Ascending aorta (tissue), 2 donors: ENCODE data around the gene IQUB. TPM values are rescaled to one million over a fixed set of nuclear protein-coding genes. Genes with fewer than 3 reads are reported as not detected.

Experiments
- DNase-seq, 2 donors: peaks; one replicate each; pipeline ENCODE4 v3.0.0-alpha.2; 2019; ENCODE audit warnings: low spot score in 2 of 2
- H3K27ac ChIP-seq, 2 donors: fragments of 200-600 bp; sonication (generic); one replicate each; pipeline ENCODE4 v1.5.1; 2016 to 2017; ENCODE audit warnings: mild to moderate bottlenecking in 1 of 2
- H3K27me3 ChIP-seq: fragments of 200-600 bp; sonication (generic); one replicate; pipeline ENCODE4 v1.5.1; 2017
- H3K36me3 ChIP-seq, 2 donors: fragments of 200-600 bp; sonication (generic); one replicate each; pipeline ENCODE4 v1.5.1; 2016
- H3K4me1 ChIP-seq, 2 donors: fragments of 200-600 bp; sonication (generic); one replicate each; pipeline ENCODE4 v1.5.1; 2016 to 2017; ENCODE audit warnings: mild to moderate bottlenecking in 1 of 2
- H3K4me3 ChIP-seq, 2 donors: fragments of 200-600 bp; sonication (generic); one replicate each; pipeline ENCODE4 v1.5.1; 2016 to 2017; ENCODE audit warnings: mild to moderate bottlenecking in 1 of 2
- H3K9me3 ChIP-seq, 2 donors: fragments of 200-600 bp; sonication (generic); one replicate each; pipeline ENCODE4 v1.5.1; 2016
- intact Hi-C: fragments of 100-400 bp; cut with DNase I; formaldehyde crosslinking; loops from one replicate; pipeline ENCODE4 v1.15.1; 2023
- total RNA-seq: library from RNA; depleted of rRNA; stranded (reverse); fragments of >200 nt; gene quantifications from one replicate; pipeline ENCODE4 v1.1.0, GENCODE V29; 2016
- TF ChIP-seq, protein P1 (sequence below), 3 experiments: fragments of 200-600 bp in 2 of 3; fragments of 450-650 bp in 1 of 3; sonication (generic) in 2 of 3; IDR thresholded peaks; one replicate each; pipeline ENCODE4 v1.5.1; 2016 to 2019; ENCODE audit warnings: antibody characterized with exemption in 3 of 3, mild to moderate bottlenecking in 1 of 3, moderate library complexity in 1 of 3

The IQUB gene
- total RNA-seq, 1 donor from 2014 or later: not detected

DNA sequence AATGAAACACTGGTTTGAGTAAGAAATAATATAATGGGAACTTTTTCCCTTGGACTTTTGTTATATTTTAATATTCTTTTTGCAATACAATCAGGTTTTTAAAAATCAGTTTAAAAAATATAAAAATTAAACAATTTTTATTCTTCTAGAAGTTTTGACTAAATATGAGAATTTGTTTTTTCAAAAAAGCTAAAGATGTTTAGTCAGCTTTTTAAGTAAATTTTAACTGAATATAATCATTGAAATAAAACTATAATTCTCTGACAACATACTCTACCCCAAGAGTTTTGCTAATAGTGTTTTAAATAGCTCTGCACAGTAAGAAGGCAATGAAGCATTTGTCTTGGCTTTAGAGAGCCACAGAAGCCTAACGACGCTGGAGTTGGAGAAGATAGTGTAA lies 70.5 kb downstream of the IQUB start:
- Histone ChIP-seq H3K4me3 (no peak overlapping the region), H3K36me3 (no peaks in the 10 kb centered on the region), H3K9me3 (no peaks in the 10 kb centered on the region), H3K4me1 (no peaks in the 10 kb centered on the region), H3K27me3 (no peaks in the 10 kb centered on the region), H3K27ac (no peak overlapping the region)
- intact Hi-C loops: no loop called here
- TF ChIP-seq, protein P1, sequence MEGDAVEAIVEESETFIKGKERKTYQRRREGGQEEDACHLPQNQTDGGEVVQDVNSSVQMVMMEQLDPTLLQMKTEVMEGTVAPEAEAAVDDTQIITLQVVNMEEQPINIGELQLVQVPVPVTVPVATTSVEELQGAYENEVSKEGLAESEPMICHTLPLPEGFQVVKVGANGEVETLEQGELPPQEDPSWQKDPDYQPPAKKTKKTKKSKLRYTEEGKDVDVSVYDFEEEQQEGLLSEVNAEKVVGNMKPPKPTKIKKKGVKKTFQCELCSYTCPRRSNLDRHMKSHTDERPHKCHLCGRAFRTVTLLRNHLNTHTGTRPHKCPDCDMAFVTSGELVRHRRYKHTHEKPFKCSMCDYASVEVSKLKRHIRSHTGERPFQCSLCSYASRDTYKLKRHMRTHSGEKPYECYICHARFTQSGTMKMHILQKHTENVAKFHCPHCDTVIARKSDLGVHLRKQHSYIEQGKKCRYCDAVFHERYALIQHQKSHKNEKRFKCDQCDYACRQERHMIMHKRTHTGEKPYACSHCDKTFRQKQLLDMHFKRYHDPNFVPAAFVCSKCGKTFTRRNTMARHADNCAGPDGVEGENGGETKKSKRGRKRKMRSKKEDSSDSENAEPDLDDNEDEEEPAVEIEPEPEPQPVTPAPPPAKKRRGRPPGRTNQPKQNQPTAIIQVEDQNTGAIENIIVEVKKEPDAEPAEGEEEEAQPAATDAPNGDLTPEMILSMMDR (IDR thresholded peaks at IDR 0.05): no peak
- no peak for DNase-seq

DNA sequence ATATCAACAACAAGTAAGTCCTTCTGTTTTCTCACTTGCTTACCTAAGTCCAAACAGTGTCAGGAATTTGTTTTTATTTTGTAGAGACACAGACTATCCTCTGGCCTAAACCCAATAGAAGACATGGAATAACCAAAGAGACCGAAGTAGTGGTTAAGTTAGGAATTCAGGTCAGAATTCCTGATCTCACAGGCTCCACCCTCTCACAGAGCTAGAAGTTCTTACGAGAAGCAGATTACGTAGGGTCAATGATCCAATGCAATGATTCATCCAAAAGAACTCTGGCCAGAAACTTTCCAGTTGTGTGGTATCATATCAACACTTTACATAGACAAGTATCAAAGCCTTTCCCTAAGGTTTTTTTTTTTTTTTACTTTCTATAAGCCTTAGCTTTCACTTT lies 73.8 kb downstream of the IQUB start:
- DNase-seq: no peak
- intact Hi-C loops: no loop called here
- H3K4me1 ChIP-seq: no peaks in the 10 kb centered on the region
- H3K27me3 ChIP-seq: no peaks in the 10 kb centered on the region
- H3K27ac ChIP-seq: no peak overlapping the region
- no peak overlapping the region for H3K4me3 ChIP-seq
- TF ChIP-seq, protein P1 (IDR thresholded peaks at IDR 0.05): no peak
- H3K36me3 ChIP-seq: no peaks in the 10 kb centered on the region
- no peaks in the 10 kb centered on the region for H3K9me3 ChIP-seq

DNA sequence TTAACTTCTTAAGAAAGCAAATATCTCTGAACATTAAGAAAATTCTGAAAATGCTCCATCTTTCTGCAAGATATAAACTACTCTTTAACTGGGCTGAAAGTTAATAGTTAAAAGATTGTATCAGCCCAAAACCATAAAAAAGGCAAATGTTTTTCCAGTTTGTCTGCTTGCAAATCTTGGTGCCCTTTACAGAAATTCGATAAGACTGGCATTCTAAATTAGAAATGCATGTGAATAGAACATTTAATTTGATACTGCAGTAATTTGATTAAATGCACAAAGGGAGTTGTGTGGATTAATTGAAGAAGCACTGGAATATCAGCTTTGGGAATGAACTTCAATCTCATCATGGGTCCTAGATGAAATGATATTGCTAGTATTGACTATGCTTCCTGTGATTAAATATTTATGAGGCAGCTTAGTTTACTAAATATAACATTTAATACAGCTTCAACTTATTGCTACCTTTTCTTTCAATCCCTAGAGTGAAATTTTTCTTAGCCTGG lies 78.4 kb downstream of the IQUB start:
- no peak overlapping the region for H3K27ac ChIP-seq

DNA sequence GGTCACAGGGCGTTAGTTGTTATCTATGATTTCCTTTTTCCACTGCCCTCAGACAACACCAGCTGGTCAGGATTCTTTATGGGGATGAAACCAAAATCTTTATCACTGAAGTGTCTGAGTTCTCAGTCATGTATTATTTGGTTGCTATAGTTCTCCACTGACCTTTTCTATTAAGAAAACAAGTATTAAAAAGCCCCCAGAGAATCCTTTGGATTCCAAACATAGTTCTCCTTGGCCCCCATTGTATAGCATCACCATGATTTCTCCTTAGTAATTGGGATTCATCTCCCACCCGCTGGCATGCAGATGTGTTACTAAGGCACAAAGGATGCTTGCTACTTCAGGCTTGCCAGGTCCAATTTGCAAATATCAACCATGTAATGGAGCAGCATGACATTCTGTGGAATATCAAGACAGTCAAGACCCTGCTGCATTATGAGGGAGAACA lies 94.3 kb downstream of the IQUB start:
- no peaks in the 10 kb centered on the region for H3K4me1 ChIP-seq
- no peak overlapping the region for H3K4me3 ChIP-seq
- no peak for DNase-seq
- H3K27ac ChIP-seq: no peak overlapping the region
- no peaks in the 10 kb centered on the region for H3K36me3 ChIP-seq
- no peaks in the 10 kb centered on the region for H3K9me3 ChIP-seq
- H3K27me3 ChIP-seq: no peaks in the 10 kb centered on the region
- intact Hi-C loops: no loop called here
- TF ChIP-seq, protein P1 (IDR thresholded peaks at IDR 0.05): no peak

More for the DNA sequence above, 78.4 kb downstream of the IQUB start:
- TF ChIP-seq, protein P1 (IDR thresholded peaks at IDR 0.05): no peak
- no peak for DNase-seq
- Histone ChIP-seq H3K4me1 (no peaks in the 10 kb centered on the region), H3K9me3 (peaks cover 0 to 4% of the 10 kb centered on the region in 2 donors), H3K27me3 (no peaks in the 10 kb centered on the region), H3K4me3 (no peak overlapping the region), H3K36me3 (no peaks in the 10 kb centered on the region)
- intact Hi-C loops: no loop called here

DNA sequence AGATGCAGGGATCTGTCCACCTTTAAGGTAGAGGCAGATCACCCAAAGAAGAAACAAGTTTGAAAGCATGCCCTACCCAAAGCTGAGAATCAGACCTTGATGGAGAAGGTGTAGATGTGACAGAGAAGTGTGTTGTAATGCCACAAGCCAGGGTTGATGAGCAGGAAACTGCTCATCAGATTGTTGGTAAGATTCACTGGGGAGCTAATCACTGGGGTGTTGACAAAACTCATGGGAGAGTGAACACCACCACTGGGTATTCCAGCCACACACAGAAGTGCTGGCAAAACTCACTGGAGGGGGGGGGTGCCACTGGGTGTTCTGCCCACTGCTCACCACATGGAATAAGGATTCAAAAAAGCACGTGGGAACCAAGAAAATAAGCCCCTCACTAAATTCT lies 95.2 kb downstream of the IQUB start:
- H3K36me3 ChIP-seq: no peaks in the 10 kb centered on the region
- H3K27ac ChIP-seq: no peak overlapping the region
- H3K27me3 ChIP-seq: no peaks in the 10 kb centered on the region
- H3K4me3 ChIP-seq: no peak overlapping the region
- intact Hi-C loops: no loop called here
- DNase-seq: no peak
- TF ChIP-seq, protein P1 (IDR thresholded peaks at IDR 0.05): no peak
- no peaks in the 10 kb centered on the region for H3K4me1 ChIP-seq
- no peaks in the 10 kb centered on the region for H3K9me3 ChIP-seq

DNA sequence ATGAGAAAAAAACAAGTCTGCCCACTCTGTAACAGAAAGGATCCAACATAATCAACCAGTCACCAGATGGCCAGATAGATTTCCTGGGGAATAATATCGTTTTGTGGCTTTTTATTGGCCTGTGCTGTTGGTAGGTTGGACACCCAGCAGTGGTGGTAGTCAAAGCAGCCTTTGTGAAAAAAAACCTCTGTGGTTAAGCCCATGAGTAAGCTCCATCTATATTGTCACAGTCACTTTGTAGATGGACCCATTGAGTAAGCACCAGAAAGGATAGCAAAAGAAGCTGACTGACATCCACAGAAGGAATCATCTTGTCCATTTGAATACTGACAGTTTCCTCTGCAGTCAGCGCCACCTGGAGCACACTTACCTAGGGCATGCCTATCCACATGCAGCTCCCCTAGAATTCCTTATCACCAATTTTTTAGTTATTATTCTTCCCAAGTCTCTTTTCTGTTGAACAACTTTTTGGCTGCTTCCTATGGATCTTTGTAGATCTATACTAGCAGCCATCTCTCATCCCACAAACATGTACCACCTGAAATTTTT lies 96.9 kb downstream of the IQUB start:
- Histone ChIP-seq H3K9me3 (no peaks in the 10 kb centered on the region), H3K27me3 (no peaks in the 10 kb centered on the region), H3K27ac (no peak overlapping the region), H3K36me3 (no peaks in the 10 kb centered on the region), H3K4me1 (no peaks in the 10 kb centered on the region), H3K4me3 (no peak overlapping the region)
- DNase-seq: no peak
- TF ChIP-seq, protein P1 (IDR thresholded peaks at IDR 0.05): no peak
- intact Hi-C loops: no loop called here
